Prostate gland (tissue), 2 donors: ENCODE results near the gene IL19.

Experiments used
- POLR2A ChIP-seq: fragments of 450-650 bp; IDR thresholded peaks from one replicate; pipeline ENCODE4 v1.6.1; 2016; ENCODE audit warnings: antibody characterized with exemption, mild to moderate bottlenecking
- POLR2AphosphoS5 ChIP-seq: sonication (generic); formaldehyde crosslinking; IDR thresholded peaks from one replicate; pipeline ENCODE4 v1.6.1; 2017; ENCODE audit warnings: antibody characterized with exemption
- TF ChIP-seq, protein P1 (sequence below), 4 experiments: fragments of 200-600 bp in 2 of 4; fragments of 450-650 bp in 2 of 4; sonication (generic) in 2 of 4; IDR thresholded peaks; 1 replicate in 3 of 4; 2 replicates in 1 of 4; pipeline ENCODE4 v1.5.1; 2016 to 2019; ENCODE audit warnings: antibody characterized with exemption in 4 of 4, mild to moderate bottlenecking in 2 of 4, moderate library complexity in 2 of 4

DNA sequence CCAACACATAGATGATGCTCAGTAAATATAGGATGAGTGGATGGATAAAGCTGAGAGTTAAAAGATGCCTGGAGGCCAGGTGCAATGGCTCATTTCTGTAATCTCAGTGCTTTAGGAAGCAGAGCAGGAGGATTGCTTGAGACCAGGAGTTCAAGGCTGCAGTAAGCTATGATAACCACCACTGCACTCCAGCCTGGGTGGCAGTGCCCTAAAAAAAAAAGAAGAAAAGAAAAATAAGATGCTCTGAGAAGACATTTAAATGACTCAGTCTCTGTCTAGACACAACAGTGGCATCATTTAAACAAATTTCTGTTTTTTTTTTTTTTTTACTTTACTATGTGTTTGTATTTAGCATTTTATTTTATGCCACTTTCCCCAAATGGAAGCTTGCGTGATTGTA lies 25.3 kb upstream of the IL19 start:
- TF ChIP-seq POLR2A (no peak), POLR2AphosphoS5 (no peak)
- TF ChIP-seq, protein P1, sequence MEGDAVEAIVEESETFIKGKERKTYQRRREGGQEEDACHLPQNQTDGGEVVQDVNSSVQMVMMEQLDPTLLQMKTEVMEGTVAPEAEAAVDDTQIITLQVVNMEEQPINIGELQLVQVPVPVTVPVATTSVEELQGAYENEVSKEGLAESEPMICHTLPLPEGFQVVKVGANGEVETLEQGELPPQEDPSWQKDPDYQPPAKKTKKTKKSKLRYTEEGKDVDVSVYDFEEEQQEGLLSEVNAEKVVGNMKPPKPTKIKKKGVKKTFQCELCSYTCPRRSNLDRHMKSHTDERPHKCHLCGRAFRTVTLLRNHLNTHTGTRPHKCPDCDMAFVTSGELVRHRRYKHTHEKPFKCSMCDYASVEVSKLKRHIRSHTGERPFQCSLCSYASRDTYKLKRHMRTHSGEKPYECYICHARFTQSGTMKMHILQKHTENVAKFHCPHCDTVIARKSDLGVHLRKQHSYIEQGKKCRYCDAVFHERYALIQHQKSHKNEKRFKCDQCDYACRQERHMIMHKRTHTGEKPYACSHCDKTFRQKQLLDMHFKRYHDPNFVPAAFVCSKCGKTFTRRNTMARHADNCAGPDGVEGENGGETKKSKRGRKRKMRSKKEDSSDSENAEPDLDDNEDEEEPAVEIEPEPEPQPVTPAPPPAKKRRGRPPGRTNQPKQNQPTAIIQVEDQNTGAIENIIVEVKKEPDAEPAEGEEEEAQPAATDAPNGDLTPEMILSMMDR (IDR thresholded peaks at IDR 0.05), result no peak
